ENCODE data around the gene CEP135.

DNA sequence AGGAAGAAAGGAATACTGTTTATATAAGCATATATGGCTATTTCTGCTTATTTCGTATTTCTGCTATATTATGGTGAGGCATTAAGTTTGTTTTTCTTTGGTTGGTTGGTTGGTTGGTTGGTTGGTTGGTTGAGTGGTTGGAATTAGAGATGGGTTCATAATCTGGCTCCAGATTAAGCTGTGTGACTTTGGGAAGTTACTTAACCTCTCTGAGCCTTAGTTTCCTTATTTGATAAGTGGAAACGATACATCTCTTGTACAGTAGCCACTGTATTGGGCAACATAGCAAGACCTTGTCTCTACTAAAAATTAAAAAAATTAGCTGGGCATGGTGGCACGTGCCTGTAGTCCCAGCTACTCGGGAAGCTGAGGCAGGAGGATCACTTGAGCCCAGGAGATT is 46.1 kb upstream of the CEP135 start:
- TF ChIP-seq REST (IDR thresholded peaks at IDR 0.05; ENCODE audit: borderline replicate concordance) = no peak
- TF ChIP-seq CTCF (IDR thresholded peaks at IDR 0.05; ENCODE audit: poor library complexity, severe bottlenecking) = no peak
- TF ChIP-seq EP300 (conservative IDR thresholded peaks at IDR 0.05; ENCODE audit: poor library complexity, severe bottlenecking) = no peak
